Panc1 (cell line): ENCODE results near the gene KLHL3.

Experiments used
- SIN3A ChIP-seq: IDR thresholded peaks from 2 replicates; pipeline ENCODE4 v1.6.1; 2012; ENCODE audit warnings: low read depth, mild to moderate bottlenecking, low read length, moderate library complexity, borderline replicate concordance; ENCODE audit not compliant: insufficient read depth
- TF ChIP-seq, protein P1 (sequence below): fragments of 450-650 bp; IDR thresholded peaks from 2 replicates; pipeline ENCODE4 v1.5.1; 2017; ENCODE audit warnings: mild to moderate bottlenecking
- TF ChIP-seq, protein P2 (sequence below), 2 experiments: IDR thresholded peaks; 2 replicates each; pipeline ENCODE4 v1.6.1; 2011 to 2012; ENCODE audit warnings: low read depth in 2 of 2, control low read depth in 1 of 2, low read length in 1 of 2, mild to moderate bottlenecking in 1 of 2, moderate library complexity in 1 of 2; ENCODE audit not compliant: insufficient read depth in 1 of 2

GRCh38 chr5:137703565-137703964, 32.3 kb downstream of the KLHL3 start:
- TF ChIP-seq, protein P1, sequence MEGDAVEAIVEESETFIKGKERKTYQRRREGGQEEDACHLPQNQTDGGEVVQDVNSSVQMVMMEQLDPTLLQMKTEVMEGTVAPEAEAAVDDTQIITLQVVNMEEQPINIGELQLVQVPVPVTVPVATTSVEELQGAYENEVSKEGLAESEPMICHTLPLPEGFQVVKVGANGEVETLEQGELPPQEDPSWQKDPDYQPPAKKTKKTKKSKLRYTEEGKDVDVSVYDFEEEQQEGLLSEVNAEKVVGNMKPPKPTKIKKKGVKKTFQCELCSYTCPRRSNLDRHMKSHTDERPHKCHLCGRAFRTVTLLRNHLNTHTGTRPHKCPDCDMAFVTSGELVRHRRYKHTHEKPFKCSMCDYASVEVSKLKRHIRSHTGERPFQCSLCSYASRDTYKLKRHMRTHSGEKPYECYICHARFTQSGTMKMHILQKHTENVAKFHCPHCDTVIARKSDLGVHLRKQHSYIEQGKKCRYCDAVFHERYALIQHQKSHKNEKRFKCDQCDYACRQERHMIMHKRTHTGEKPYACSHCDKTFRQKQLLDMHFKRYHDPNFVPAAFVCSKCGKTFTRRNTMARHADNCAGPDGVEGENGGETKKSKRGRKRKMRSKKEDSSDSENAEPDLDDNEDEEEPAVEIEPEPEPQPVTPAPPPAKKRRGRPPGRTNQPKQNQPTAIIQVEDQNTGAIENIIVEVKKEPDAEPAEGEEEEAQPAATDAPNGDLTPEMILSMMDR: no peak
- no peak for TF ChIP-seq SIN3A
- TF ChIP-seq, protein P2, sequence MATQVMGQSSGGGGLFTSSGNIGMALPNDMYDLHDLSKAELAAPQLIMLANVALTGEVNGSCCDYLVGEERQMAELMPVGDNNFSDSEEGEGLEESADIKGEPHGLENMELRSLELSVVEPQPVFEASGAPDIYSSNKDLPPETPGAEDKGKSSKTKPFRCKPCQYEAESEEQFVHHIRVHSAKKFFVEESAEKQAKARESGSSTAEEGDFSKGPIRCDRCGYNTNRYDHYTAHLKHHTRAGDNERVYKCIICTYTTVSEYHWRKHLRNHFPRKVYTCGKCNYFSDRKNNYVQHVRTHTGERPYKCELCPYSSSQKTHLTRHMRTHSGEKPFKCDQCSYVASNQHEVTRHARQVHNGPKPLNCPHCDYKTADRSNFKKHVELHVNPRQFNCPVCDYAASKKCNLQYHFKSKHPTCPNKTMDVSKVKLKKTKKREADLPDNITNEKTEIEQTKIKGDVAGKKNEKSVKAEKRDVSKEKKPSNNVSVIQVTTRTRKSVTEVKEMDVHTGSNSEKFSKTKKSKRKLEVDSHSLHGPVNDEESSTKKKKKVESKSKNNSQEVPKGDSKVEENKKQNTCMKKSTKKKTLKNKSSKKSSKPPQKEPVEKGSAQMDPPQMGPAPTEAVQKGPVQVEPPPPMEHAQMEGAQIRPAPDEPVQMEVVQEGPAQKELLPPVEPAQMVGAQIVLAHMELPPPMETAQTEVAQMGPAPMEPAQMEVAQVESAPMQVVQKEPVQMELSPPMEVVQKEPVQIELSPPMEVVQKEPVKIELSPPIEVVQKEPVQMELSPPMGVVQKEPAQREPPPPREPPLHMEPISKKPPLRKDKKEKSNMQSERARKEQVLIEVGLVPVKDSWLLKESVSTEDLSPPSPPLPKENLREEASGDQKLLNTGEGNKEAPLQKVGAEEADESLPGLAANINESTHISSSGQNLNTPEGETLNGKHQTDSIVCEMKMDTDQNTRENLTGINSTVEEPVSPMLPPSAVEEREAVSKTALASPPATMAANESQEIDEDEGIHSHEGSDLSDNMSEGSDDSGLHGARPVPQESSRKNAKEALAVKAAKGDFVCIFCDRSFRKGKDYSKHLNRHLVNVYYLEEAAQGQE (IDR thresholded peaks at IDR 0.05; ENCODE audit: insufficient read depth in 1 of 2, low read depth in 2 of 2, low read length in 1 of 2): no peak
